Gastroesophageal sphincter (tissue), 3 donors: Measurements from ENCODE around the gene LPAR3.

Experiments
- EP300 ChIP-seq: sonication (generic); formaldehyde crosslinking; IDR thresholded peaks from one replicate; pipeline ENCODE4 v1.6.1; 2017; ENCODE audit warnings: antibody characterized with exemption, mild to moderate bottlenecking
- POLR2A ChIP-seq, 2 donors: fragments of 450-650 bp; IDR thresholded peaks; one replicate each; pipeline ENCODE4 v1.6.1; 2017; ENCODE audit warnings: antibody characterized with exemption in 2 of 2, mild to moderate bottlenecking in 2 of 2, moderate library complexity in 1 of 2
- POLR2AphosphoS5 ChIP-seq: sonication (generic); formaldehyde crosslinking; IDR thresholded peaks from one replicate; pipeline ENCODE4 v1.6.1; 2017; ENCODE audit warnings: antibody characterized with exemption
- TF ChIP-seq, protein P1 (sequence below), 4 experiments: fragments of 200-600 bp in 2 of 4; fragments of 450-650 bp in 2 of 4; sonication (generic) in 1 of 4; IDR thresholded peaks; one replicate each; pipeline ENCODE4 v1.5.1; 2017 to 2019; ENCODE audit warnings: antibody characterized with exemption in 4 of 4, mild to moderate bottlenecking in 2 of 4, moderate library complexity in 2 of 4

DNA sequence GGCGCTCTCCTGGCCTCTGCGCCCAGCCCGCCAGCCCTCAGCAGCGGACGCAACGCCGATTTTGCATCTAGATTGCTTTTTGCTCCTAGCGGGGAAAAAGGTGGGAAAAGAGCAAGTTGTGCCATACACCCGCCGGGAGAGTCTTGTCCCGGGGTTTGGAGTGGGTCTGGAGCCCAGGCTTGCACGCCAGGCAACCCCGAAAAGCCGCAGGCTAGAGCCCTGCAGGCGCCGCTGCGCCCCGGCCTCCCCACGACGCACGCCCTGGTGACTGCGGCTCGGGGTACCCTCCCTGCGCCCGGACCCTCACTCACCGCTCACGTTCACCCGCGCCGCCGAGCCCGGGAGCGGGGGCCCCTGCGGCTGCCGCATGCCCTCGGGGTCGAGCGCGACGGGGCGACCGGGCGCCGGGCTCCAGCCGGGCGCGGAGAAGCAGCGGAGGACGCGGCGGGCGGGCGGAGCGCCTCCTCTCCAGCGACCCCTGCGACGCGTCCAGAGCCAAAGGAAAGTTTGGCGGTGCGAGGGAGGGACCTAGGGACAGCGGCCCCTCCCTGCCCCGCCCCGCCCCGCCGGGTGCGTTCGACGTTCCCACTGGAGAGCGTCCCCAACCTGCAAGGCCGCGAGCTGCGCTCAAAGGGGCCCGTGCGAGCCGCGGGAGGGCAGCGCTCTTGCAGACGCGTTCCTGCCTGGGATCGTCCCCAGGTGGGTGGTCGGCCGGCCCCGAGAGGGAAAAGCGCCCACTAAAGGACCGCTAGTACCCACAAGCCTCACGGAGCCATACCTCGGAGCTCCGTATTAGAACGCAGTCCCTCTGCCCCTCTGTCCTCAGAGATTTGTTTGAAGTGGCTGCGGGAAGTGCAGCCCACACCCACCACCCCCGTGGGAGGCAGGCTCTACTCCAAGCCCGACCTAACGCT lies at the start of gene LPAR3:
- TF ChIP-seq, protein P1, sequence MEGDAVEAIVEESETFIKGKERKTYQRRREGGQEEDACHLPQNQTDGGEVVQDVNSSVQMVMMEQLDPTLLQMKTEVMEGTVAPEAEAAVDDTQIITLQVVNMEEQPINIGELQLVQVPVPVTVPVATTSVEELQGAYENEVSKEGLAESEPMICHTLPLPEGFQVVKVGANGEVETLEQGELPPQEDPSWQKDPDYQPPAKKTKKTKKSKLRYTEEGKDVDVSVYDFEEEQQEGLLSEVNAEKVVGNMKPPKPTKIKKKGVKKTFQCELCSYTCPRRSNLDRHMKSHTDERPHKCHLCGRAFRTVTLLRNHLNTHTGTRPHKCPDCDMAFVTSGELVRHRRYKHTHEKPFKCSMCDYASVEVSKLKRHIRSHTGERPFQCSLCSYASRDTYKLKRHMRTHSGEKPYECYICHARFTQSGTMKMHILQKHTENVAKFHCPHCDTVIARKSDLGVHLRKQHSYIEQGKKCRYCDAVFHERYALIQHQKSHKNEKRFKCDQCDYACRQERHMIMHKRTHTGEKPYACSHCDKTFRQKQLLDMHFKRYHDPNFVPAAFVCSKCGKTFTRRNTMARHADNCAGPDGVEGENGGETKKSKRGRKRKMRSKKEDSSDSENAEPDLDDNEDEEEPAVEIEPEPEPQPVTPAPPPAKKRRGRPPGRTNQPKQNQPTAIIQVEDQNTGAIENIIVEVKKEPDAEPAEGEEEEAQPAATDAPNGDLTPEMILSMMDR (IDR thresholded peaks at IDR 0.05), result no peak
- TF ChIP-seq POLR2A (IDR thresholded peaks at IDR 0.05) (no peak), EP300 (no peak), POLR2AphosphoS5 (no peak)
